Vagina (tissue), 2 donors: ENCODE measurements around the gene MPIG6B. TPM values are rescaled to one million over a fixed set of nuclear protein-coding genes. Genes with fewer than 3 reads are reported as not detected.

Source experiments
- DNase-seq, 2 donors: peaks; one replicate each; pipeline ENCODE4 v3.0.0-alpha.2; 2017; ENCODE audit errors: extremely low spot score in 2 of 2
- H3K27ac ChIP-seq: fragments of 200-600 bp; sonication (generic); one replicate; pipeline ENCODE4 v1.5.1; 2019
- H3K27me3 ChIP-seq: fragments of 200-600 bp; sonication (generic); one replicate; pipeline ENCODE4 v1.5.1; 2019
- H3K36me3 ChIP-seq, 2 donors: fragments of 200-600 bp; sonication (generic); one replicate each; pipeline ENCODE4 v1.5.1; 2017 to 2019
- H3K4me1 ChIP-seq: fragments of 200-600 bp; sonication (generic); one replicate; pipeline ENCODE4 v1.5.1; 2019
- H3K4me3 ChIP-seq, 2 donors: fragments of 200-600 bp; sonication (generic); 1 replicate in 1 of 2; 2 replicates in 1 of 2; pipeline ENCODE4 v1.5.1; 2016 to 2019
- H3K9me3 ChIP-seq: fragments of 200-600 bp; sonication (generic); one replicate; pipeline ENCODE4 v1.5.1; 2019
- POLR2A ChIP-seq, 2 donors: fragments of 450-650 bp; IDR thresholded peaks; one replicate each; pipeline ENCODE4 v1.6.1; 2017; ENCODE audit warnings: antibody characterized with exemption in 2 of 2, mild to moderate bottlenecking in 2 of 2, moderate library complexity in 2 of 2
- POLR2AphosphoS5 ChIP-seq, 2 donors: sonication (generic); formaldehyde crosslinking; IDR thresholded peaks; one replicate each; pipeline ENCODE4 v1.9.0; 2017; ENCODE audit warnings: antibody characterized with exemption in 2 of 2, mild to moderate bottlenecking in 2 of 2, low read depth in 1 of 2; ENCODE audit not compliant: insufficient read depth in 1 of 2
- intact Hi-C: fragments of 100-400 bp; cut with DNase I; formaldehyde crosslinking; loops from one replicate; pipeline ENCODE4 v1.15.1; 2023
- total RNA-seq: library from RNA; depleted of rRNA; stranded (reverse); fragments of >200 nt; gene quantifications from one replicate; pipeline ENCODE4 v1.2.3, GENCODE V29; 2016
- TF ChIP-seq, protein P1 (sequence below), 3 experiments: fragments of 450-650 bp in 2 of 3; fragments of 200-600 bp in 1 of 3; sonication (generic) in 1 of 3; IDR thresholded peaks; one replicate each; pipeline ENCODE4 v1.5.1; 2017 to 2019; ENCODE audit warnings: antibody characterized with exemption in 3 of 3, mild to moderate bottlenecking in 2 of 3, moderate library complexity in 2 of 3

The MPIG6B gene
- total RNA-seq, 1 donor from 2014 or later: not detected

- Histone ChIP-seq H3K27me3 (no peaks in the 10 kb centered on the region), H3K4me3 (peak overlapping the region; percentile 82 to 94), H3K4me1 (peaks cover 53% of the 10 kb centered on the region), H3K9me3 (no peaks in the 10 kb centered on the region), H3K27ac (peak overlapping the region; percentile 99), H3K36me3 (peaks cover 3 to 47% of the 10 kb centered on the region in 2 donors)
- intact Hi-C loops: loop anchor here (5.0 kb wide), 1 partner anchor 103 kb away; no protein-coding TSS in a partner anchor
- TF ChIP-seq POLR2A (IDR thresholded peaks at IDR 0.05) (peak in 1 of 2 donors; percentile 63), POLR2AphosphoS5 (IDR thresholded peaks at IDR 0.05; ENCODE audit: insufficient read depth in 1 of 2, low read depth in 1 of 2) (peak; percentile 72 to 90)
- TF ChIP-seq, protein P1, sequence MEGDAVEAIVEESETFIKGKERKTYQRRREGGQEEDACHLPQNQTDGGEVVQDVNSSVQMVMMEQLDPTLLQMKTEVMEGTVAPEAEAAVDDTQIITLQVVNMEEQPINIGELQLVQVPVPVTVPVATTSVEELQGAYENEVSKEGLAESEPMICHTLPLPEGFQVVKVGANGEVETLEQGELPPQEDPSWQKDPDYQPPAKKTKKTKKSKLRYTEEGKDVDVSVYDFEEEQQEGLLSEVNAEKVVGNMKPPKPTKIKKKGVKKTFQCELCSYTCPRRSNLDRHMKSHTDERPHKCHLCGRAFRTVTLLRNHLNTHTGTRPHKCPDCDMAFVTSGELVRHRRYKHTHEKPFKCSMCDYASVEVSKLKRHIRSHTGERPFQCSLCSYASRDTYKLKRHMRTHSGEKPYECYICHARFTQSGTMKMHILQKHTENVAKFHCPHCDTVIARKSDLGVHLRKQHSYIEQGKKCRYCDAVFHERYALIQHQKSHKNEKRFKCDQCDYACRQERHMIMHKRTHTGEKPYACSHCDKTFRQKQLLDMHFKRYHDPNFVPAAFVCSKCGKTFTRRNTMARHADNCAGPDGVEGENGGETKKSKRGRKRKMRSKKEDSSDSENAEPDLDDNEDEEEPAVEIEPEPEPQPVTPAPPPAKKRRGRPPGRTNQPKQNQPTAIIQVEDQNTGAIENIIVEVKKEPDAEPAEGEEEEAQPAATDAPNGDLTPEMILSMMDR (IDR thresholded peaks at IDR 0.05): peak in 1 of 3 experiments; percentile 54
- DNase-seq: peak in 1 of 2 donors; percentile 96
Observed at GRCh38 chr6:31729515-31729978, 6.4 kb downstream of the MPIG6B start.

GRCh38 chr6:31729979-31730630 is 6.9 kb downstream of the MPIG6B start:
- peaks cover 3 to 47% of the 10 kb centered on the region in 2 donors for H3K36me3 ChIP-seq
- peaks cover 58% of the 10 kb centered on the region for H3K4me1 ChIP-seq
- H3K27ac ChIP-seq: peak overlapping the region; percentile 99

DNA sequence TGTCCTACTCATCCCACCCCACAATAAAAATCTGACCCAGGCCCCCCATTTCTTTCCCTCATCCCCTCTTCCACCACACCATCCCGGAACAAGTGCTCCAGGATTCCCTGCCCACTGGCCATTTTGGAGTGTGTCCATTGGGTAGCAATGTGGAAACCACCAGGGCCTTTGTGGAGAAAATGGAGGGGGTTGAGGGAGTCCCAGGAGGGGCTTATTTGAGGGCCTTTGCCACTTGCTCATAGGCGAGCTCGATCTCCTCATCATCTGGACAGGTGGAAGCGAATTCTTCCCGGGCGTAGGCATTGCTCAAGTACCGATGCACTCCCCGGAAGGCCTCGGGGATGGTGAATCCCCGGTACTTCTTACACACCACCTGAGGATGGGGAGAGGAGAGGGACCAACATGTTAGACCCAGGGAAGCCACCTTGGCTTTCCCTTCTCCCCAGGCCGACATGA is 7.5 kb downstream of the MPIG6B start:
- H3K27ac ChIP-seq: peak overlapping the region; percentile 99
- peak overlapping the region; percentile 82 to 94 for H3K4me3 ChIP-seq
- H3K36me3 ChIP-seq: peaks cover 3 to 47% of the 10 kb centered on the region in 2 donors
- peaks cover 59% of the 10 kb centered on the region for H3K4me1 ChIP-seq
- H3K27me3 ChIP-seq: no peaks in the 10 kb centered on the region
- intact Hi-C loops: loop anchor here (10.0 kb wide), 2 partner anchors 46 to 64 kb away; partner anchors contain the start of genes LY6G5C and VARS1
- no peaks in the 10 kb centered on the region for H3K9me3 ChIP-seq
- TF ChIP-seq POLR2A (IDR thresholded peaks at IDR 0.05): no peak
- no peak for DNase-seq

More at GRCh38 chr6:31729979-31730630, 6.9 kb downstream of the MPIG6B start:
- Histone ChIP-seq H3K9me3 (no peaks in the 10 kb centered on the region), H3K4me3 (peak overlapping the region; percentile 82 to 94), H3K27me3 (no peaks in the 10 kb centered on the region)
- intact Hi-C loops: loop anchor here (5.0 to 10.0 kb wide), 3 partner anchors 45 to 102 kb away; partner anchors contain the start of genes LY6G5C and VARS1
- no peak for DNase-seq
- TF ChIP-seq, protein P1 (IDR thresholded peaks at IDR 0.05): no peak
- peak; percentile 72 to 94 for TF ChIP-seq POLR2AphosphoS5 (IDR thresholded peaks at IDR 0.05; ENCODE audit: insufficient read depth in 1 of 2, low read depth in 1 of 2)
- TF ChIP-seq POLR2A (IDR thresholded peaks at IDR 0.05): peak in 1 of 2 donors; percentile 78

DNA sequence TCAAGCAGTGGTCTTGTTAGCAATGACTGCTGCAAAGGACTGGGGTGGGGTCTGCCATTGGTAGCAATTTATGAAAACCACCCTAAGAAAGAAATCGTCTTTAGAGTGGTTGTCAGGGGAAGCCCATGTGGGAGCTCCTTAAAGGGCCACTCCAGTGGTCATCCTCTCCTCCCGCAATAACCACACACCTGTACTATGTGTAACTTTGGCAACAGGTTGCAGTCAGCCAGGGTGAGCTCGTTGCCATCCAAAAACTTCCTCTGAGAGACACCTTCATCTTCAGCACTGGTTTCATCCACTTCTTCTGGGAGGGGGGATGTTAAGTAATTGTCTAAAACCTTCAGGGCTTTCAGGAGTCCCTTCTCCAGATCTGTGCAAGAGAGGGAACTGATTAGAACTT is 8.9 kb downstream of the MPIG6B start:
- Histone ChIP-seq H3K27ac (peak overlapping the region; percentile 99), H3K9me3 (no peaks in the 10 kb centered on the region), H3K36me3 (peaks cover 3 to 38% of the 10 kb centered on the region in 2 donors), H3K4me3 (no peak overlapping the region), H3K4me1 (peaks cover 53% of the 10 kb centered on the region), H3K27me3 (no peaks in the 10 kb centered on the region)
- TF ChIP-seq POLR2A (IDR thresholded peaks at IDR 0.05): no peak
- no peak for DNase-seq
- intact Hi-C loops: loop anchor here (10.0 kb wide), 2 partner anchors 47 to 63 kb away; partner anchors contain the start of genes LY6G5C and VARS1

GRCh38 chr6:31733734-31734133 is 10.6 kb downstream of the MPIG6B start:
- TF ChIP-seq, protein P1 (IDR thresholded peaks at IDR 0.05): no peak
- TF ChIP-seq POLR2A (IDR thresholded peaks at IDR 0.05) (no peak), POLR2AphosphoS5 (IDR thresholded peaks at IDR 0.05; ENCODE audit: insufficient read depth in 1 of 2, low read depth in 1 of 2) (no peak)
- no peaks in the 10 kb centered on the region for H3K9me3 ChIP-seq
- intact Hi-C loops: loop anchor here (10.0 kb wide), 2 partner anchors 49 to 61 kb away; partner anchors contain the start of genes LY6G5C and VARS1
- H3K27ac ChIP-seq: peak overlapping the region; percentile 96
- peaks cover 3 to 33% of the 10 kb centered on the region in 2 donors for H3K36me3 ChIP-seq
- DNase-seq: no peak
- no peak overlapping the region for H3K4me3 ChIP-seq
- no peaks in the 10 kb centered on the region for H3K27me3 ChIP-seq
- H3K4me1 ChIP-seq: peaks cover 53% of the 10 kb centered on the region
